Stimulated activated naive CD8-positive, alpha-beta T cell treated with anti-CD3 and anti-CD28 coated beads, Interleukin-15, Interleukin-2, amounts not matched to agents 100 U/mL and 50 U/mL, for 24 hours (primary cell): ENCODE measurements around the gene CCDC50.

Experiments used
- ATAC-seq: fragments of 150-1000 bp; cut with Tn5 transposase; one replicate; pipeline ENCODE4 v1.10.0; 2021
- DNase-seq: peaks from one replicate; pipeline ENCODE4 v3.0.0; 2021

Gene CCDC50, protein sequence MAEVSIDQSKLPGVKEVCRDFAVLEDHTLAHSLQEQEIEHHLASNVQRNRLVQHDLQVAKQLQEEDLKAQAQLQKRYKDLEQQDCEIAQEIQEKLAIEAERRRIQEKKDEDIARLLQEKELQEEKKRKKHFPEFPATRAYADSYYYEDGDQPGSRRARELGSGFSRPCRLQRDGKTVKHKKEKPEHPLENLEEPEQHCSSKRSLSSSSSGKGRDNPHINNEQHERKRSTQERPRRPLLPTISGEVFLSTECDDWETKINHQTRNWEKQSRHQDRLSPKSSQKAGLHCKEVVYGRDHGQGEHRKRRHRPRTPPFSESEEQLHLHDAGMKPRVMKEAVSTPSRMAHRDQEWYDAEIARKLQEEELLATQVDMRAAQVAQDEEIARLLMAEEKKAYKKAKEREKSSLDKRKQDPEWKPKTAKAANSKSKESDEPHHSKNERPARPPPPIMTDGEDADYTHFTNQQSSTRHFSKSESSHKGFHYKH

DNA sequence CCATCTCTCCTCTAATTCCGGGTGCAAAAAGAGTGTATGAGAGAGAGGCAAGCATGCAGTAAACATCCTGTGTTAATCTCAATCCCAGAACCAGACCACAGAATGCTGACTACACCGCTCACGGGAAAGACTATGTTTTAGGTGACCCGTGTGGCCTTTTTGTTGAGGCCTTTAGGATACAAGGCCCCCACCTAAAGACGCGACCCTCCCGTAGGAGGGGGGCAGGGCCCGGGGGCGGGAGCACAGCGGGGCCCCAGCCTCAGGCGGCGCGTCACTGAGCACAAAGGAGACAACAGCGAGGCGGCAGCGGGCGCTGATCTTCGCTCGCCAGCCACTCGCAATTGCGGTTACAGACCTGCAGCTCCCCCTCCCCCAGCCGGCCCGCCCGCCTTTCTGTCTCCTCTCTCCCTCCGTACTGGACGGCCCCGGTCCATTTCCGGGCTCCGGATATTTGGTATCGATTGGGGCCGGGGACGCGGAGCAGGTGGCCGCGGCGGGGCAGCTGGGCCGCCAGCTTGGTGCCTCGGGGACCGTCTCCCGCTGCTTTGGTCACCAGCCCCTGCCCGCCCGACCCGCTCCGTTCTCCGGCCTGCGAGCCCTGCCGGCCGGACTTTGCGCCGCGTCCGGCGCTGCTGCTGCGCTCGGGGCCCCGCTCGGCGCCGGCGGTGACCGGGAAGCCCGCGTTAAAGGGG lies at the start of gene CCDC50:
CCDC50 (plus strand) TSS at position 433 of the 692 bp plus-strand sequence. CDS start 281 bp downstream, outside the sequence.
- DNase-seq (peak; percentile 61), ATAC-seq (peak; percentile 52)

DNA sequence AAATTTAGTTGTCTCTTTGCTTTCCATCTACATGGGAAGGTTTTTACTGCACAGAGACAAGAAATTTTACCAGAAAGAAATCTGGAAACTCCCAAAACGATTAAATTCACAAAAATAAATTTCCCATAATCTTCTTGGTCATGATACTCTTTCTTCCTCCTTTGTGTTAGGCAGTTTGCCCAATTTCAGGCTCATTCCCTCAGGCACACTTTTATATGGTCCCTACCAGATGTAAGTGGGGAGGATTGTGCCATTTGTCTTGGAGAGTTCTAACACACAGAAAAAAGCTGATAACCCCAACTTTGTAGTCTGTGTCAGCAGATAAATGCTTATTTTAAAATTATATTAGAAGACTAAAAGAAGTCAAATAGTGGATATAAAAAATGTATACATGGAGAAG lies 49.1 kb upstream of the CCDC50 start:
- no peak for DNase-seq
- ATAC-seq: no peak

DNA sequence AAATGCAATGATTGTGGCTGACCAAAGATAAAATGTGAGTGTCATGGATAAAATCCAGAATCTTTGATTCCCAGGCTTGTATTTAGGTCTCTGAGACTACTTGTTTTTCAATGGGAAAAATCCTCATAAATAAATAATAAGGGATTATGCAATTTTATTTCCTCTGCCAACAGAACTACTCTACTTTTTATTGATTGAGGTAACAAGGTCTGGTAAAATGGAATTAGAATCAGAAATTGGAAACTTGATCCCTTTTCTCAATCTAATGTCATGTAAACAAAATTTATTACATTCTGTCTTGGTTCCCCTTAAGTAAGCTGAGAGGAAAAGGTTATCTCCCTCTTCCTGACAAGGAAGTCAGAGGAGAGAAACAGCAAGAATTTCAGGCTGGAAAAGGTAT lies 48.3 kb upstream of the CCDC50 start:
- no peak for DNase-seq
- ATAC-seq: no peak

DNA sequence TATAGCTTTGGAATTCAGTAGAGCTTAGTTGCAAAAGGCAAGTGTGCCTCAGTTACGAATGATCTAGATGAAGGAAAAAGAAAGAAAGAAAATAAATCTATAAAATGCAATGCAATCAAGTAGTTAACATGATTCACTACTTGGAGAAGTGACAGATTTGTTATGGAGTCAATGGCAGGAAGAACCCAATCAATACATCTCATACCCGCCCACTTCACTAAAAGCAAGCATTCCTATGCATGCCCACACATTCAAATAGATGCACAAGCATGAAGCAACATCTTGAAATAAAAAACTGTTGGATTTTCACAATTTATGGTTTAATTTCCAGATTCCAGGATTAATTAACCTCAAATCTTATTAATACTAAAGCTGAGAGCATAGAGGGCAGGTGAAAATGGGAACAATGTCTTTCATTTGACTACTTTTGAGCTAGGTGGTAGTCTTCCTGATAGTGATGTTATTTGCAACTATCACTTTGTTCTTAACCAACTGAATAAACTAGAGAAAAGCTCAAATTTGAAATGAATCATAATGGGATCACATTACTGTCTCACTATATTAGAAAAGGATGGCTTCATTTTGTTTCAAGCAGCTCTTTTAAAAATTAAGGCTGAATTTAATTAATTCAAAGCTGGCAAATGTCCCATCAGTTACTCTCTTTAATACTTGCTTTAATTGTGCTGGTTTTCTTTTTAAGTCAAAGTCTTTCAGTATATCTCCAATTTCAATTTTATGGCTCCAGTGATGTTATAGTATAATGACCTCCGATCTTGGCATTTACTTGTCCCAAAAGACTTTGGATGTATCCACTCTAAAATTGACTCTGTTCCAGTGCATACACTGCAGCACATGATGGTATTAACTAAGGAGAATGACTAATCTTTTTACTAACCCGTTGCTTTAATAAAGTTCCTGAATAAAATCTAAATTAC lies 46.7 kb upstream of the CCDC50 start:
- DNase-seq: no peak

DNA sequence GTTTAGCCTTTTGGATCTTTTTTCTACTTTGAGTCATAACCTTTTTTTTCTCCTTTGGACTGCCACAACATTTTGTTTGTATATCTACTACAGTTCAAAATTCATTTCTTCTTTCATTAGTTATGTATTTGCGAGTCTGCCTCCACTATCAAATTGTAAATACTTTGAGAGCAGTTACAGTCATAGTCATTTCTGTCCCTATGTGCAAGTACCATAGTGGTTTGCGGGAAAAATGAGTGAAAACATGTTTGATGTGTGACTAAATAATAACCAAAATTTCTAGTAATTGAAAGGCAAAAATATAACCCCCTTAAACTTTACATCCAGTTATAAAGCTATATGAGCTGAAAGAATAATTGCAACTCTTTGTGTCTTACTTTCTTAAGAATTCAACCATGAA lies 45.8 kb upstream of the CCDC50 start:
- ATAC-seq (no peak), DNase-seq (no peak)

More for the DNA sequence above, 46.7 kb upstream of the CCDC50 start:
- no peak for ATAC-seq

DNA sequence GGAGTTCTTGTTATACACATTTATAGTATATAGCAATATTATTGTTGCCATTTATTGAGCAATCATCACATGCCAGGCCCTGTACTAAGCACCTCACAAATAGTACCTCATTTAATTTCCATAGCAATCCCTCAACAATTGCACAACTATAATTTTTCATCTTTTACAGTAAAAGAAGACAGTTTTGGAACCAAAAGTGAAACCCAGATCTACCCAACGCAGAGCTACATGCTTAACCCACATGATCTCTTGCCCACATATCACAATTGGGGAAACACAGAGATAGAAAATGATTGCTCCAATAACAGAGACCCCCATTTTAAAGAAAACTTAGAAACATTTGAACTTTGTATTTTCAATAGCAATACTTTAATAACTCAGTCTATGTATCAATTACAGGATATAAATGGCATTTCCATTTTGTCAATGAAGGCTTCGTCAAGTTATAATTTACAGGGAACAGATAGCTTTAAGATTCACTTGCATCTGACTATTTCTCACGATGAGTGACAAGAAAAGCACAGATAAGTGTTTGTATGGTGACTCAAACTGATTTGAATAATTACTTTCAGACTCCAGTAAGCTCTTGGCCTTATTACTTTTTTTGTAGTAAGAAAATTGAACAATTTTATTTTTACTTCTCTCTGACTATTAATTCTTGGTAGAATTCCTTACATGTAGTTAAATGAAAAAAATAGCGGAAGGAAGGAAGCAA lies 38.7 kb upstream of the CCDC50 start:
- DNase-seq (no peak), ATAC-seq (no peak)

DNA sequence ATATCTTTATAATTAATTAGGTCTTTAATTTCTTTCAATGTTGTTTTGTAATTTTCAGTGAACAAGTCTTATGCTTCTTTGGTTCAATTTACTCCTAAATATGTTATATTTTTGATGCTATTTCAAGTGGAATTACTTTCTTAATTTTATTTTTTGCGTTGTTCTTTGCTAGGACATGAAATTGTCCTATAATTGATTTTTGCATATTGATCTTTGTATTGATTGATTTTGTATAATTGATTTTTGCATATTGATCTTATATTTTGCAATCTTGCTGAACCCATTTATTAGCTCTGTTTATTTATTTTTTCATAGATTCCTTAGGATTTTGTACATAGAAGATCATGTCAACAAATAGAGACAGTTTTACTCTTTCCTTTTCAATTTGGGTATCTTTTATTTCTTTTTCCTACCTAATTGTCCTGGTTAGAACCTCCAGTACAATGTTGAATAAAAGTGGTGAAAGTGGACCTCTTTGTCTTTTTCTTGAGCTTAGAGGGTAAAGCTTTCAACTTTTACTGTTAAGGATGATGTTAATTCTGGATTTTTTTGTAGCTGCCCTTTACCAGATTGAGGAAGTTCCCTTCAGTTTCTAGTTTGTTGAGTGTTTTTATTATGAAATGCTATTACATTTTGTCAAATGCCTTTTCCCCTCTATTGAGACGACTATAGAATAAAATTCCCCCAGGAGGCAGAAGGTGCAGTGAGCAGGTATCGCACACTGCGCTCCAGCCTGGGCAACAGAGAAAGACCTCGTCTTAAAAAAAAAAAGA lies 36.8 kb upstream of the CCDC50 start:
- ATAC-seq (no peak), DNase-seq (no peak)

DNA sequence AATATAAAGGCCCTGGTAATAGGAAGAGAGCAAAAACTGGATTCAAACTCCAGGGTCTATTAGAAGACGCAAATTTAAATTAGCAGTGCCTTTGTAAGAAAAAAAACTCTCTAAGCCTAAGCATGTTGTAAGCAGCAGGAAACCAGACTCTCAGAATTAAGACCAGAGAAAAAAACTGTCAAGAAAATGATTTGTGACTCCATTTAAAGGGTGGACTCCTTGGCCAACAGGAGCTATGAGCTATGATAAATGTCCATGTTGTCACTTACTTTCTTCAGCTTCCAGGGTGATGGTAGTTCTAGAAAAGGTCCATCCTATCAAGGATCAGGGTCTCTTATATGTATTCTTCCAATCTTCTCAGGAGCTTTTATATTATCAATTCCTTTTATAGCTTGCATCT lies 34.9 kb upstream of the CCDC50 start:
- no peak for ATAC-seq
- no peak for DNase-seq

DNA sequence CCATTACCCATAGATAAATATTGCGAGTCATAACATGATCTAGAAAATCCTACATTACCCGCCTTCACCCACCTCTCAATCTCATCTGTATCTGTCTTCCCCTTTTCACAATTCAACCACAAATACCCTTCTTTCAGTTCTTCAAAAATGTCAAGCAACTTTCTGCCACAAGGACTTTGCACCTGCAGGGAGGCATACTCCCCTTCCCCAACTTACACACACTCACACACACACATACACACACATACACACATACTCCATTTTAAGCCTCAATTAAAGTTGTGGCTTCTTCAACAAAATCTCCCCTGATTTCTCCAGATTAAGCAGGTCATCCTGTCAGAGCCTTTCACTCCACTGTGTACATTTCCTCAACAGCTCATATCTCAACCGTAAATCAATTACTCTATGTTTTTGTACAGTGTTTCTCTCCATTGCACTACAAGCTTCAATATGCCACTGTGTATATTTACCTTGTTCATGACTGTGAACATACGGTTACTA lies 33.1 kb upstream of the CCDC50 start:
- no peak for DNase-seq
- peak; percentile 36 for ATAC-seq

DNA sequence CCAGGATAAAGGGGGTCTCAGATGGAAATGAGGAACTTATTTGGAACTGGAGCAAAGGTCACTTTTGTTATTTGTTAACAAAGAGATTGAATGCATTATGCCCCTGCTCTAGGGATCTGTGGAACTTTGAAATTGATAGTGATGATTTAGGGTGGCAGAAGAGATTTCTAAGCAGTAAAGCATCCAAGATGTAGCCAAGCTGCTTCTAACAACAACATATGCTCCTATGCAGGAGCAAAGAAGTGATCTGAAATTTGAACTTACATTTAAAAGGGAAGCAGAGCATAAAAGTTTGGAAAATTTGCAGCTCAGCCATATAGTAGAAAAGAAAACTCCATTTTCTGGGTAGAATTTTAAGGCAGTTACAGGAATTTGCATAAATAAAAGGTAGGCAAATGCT lies 30.3 kb upstream of the CCDC50 start:
- ATAC-seq (no peak), DNase-seq (no peak)

DNA sequence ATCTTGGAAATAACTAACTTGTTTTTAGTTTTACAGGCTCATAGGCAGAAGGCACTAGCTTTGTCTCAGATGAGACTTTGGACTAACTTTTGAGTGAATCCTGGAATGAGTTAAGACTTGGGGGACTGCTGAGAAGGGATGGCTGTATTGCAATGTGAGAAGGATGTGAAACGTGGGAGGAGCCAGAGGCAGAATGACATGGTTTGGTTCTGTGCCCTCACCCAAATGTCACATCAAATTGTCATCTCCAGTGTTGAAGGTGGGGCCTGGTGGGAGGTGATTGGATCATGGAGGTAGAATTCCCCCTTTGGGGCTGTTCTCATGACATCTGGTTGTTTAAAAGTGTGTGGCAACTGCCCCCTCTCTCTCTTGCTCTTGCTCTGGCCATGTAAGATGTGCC lies 28.8 kb upstream of the CCDC50 start:
- ATAC-seq: peak; percentile 39
- no peak for DNase-seq

DNA sequence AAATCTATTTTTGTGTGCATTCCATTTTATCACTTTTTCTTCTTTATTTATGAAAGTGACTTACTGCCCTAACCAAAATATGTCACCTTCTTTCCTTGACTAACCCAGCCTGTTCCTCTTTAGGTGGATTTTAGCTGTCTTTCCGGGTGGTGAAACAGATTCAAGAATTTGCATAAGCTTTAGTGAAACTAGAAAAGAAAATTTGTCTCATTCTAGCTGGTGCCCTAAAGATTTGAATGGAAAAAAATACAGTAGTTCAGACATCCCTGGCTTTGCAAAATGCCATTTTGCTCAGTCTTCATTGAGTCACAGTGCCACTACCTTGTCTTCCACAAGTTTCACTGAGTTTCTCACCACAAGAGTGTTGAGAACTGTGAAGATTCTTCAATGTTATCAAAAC lies 28.2 kb upstream of the CCDC50 start:
- no peak for DNase-seq
- ATAC-seq: no peak

DNA sequence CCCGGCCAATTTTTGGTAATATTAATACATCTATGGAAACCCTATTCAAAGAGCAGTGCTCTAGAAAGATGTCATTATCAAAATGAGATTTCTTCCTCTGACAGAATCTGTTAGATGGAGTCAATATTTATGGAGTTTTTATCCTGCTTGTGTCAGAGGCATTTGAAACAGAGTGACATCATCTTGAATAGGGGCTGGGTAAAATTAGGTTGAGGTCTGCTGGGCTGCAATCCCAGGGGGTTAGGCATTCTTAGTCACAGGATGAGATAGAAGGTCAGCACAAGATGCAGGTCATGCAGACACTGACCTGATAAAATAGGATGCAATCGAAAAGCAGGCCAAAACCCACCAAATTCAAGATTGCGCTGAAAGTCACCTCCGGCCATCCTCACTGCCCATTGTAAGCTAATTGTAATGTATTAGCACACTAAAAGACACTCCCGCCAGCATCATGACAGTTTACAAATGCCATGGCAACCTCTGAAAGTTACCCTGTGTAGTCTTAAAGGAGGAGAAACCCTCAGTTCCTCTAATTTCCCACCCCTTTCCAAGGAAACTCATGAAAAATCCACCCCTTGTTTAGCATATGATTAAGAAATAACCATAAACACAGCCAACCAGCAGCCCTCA lies 27.3 kb upstream of the CCDC50 start:
- ATAC-seq: no peak

DNA sequence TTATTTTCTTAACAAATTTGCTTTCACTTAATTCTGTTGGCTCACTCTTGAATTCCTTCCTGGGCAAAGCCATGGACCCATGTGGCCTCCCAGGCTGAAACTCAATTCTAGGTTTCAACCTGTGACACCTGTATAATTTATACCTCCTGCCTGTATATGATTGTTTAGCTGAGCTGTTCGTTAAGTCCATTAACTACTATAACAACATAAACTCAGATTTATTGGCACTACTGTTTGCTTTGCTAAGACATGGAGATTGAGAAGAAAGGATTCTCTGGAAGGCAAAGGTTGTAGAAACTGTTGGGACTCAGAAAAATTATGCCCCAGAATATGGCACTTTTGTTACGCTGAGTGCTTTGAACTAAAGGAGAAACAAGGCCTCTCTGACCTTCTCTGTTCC lies 26.7 kb upstream of the CCDC50 start:
- ATAC-seq (no peak), DNase-seq (no peak)

More for the DNA sequence above, 27.3 kb upstream of the CCDC50 start:
- DNase-seq: no peak

DNA sequence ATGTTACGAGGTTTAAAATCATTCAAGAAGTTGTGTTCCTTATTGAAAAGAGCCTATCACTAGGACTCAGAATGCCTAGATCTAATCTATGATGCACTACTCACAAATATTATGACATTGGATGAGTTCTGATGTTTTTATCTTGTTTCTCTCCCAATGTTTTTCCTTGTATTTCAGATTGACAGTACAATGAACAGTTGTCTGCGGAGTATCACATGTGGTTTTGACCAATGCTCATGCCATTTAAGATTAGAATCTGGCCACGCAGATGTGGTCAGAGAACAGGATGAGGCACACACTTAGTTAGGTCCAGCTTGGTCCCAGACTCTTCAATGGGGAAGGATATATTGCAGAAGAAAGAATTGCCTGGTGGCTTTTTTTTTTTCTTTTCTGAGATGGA lies 25.6 kb upstream of the CCDC50 start:
- ATAC-seq: no peak
- no peak for DNase-seq

DNA sequence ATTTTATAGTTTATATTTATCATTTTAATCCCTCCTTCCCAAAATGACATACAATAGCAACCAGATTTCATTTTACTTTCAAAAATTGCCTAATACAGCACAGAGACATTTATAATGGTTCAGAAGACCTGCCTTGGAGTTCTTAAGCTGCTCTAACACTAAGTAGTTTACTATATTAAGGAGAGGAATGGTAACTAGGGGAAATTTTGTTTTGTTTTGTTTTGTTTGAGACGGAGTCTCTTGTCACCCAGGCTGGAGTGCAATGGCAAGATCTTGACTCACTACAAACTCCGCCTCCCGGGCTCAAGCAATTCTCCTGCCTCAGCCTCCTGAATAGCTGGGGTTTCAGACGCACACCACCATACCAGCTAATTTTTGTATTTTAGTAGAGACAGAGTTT lies 22.8 kb upstream of the CCDC50 start:
- DNase-seq (no peak), ATAC-seq (no peak)

DNA sequence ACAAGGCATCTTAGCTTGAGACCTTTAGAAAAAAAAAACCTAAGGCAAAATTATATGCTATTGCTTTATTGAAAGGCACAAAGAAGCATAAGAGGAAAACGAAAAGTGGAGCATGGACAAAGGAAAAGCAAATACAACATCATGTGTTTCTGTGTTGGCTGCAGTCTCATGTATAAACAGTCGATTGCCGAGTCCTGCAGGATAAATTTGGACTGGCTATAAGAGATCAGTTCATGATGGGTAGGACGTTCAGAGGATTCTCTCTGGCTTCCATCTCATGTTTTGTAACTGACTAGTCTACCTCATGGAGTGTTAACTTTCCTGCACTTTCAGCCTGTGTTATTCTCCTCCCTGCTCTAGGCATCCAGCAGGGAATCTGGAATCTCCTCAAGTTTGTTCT lies 21.9 kb upstream of the CCDC50 start:
- no peak for ATAC-seq
- no peak for DNase-seq

DNA sequence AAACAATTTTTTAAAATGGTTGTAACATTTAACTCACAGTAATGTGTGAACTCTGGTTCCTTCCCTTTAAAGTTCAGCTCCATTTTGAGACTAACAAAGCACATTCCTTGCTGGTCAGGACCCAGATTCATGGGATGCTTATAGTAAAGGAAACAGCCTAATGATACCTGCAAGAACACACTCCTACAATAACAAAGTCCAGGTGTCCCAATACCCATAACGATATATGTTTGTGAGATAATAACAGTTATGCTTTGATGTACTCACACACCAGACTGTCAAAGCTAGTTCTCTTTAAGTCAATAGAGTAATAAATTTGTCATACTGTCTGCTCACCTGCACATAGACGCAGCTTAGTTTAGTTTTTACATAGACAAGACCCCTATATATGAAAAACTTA lies 15.9 kb upstream of the CCDC50 start:
- DNase-seq: no peak
- no peak for ATAC-seq

DNA sequence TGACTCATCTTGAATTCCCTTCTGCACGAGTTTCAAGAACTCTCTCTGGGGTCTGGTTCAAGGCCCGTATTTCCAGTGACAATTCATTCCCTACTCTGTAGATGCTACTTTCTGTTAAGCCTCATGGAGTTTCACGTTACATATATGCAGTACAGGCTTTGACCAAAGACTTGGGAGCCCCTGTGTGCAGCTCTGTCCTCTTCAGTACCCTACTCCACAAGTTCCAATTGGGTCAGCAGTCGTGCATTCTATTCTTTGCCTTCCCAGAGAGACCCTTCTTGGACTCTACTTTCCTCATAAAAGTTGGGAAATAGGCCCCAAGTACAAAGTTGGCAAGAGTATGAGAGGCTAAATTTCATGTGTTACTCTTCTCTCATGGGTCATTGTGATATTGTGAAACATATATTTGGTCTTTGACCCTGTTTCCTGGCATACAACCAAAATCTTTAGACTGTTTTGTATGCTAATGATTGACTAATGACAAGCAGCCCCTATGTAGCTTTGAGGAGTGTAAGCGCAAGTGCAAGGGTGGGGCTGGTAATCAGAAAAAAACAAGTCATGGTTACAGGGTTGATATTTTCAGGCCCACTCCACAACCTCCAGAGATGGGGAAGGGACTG lies 15.0 kb upstream of the CCDC50 start:
- DNase-seq: no peak
- ATAC-seq: no peak
